HG03378 (cell line): ENCODE results near the gene PERP.
"Not testable (repeated sequence)": the region's sequence is repeated elsewhere in the genome, so short reads cannot be mapped to it uniquely, and the experiment has no call there.

ENCODE experiments used
- ATAC-seq: cut with Tn5 transposase; IDR thresholded peaks from one replicate; pipeline ENCODE4 v1.9.1; 2021; ENCODE audit warnings: mild to moderate bottlenecking, moderate library complexity; ENCODE audit not compliant: unreplicated experiment

The PERP gene

GRCh38 chr6:138107078-138107751 lies at the start of gene PERP:
TSS of gene PERP (minus strand) at chr6:138107419. CDS start at chr6:138107340, 79 bp downstream.
- ATAC-seq, result no peak

GRCh38 chr6:138155443-138155842 lies 48.2 kb upstream of the PERP start:
- no peak for ATAC-seq

GRCh38 chr6:138146544-138146943 lies 39.3 kb upstream of the PERP start:
- no peak for ATAC-seq

GRCh38 chr6:138145402-138145801 lies 38.2 kb upstream of the PERP start:
- ATAC-seq, result peak; percentile 87

- ATAC-seq, result no peak
Measured at GRCh38 chr6:138142806-138143205, 35.6 kb upstream of the PERP start.

- no peak for ATAC-seq
Measured at GRCh38 chr6:138129190-138129589, 22.0 kb upstream of the PERP start.

- no peak for ATAC-seq
Measured at GRCh38 chr6:138128096-138128495, 20.9 kb upstream of the PERP start.

GRCh38 chr6:138124096-138124495 lies 16.9 kb upstream of the PERP start:
- no peak for ATAC-seq

GRCh38 chr6:138119976-138120375 lies 12.8 kb upstream of the PERP start:
- ATAC-seq, result no peak

- ATAC-seq, result not testable (repeated sequence)
Measured at GRCh38 chr6:138119229-138119628, 12.0 kb upstream of the PERP start.

GRCh38 chr6:138117376-138117914 lies 10.2 kb upstream of the PERP start:
- no peak for ATAC-seq

- ATAC-seq, result no peak
Measured at GRCh38 chr6:138116661-138116999, 9.4 kb upstream of the PERP start.

- peak; percentile 71 for ATAC-seq
Measured at GRCh38 chr6:138115877-138116660, 8.8 kb upstream of the PERP start.

- no peak for ATAC-seq
Measured at GRCh38 chr6:138115201-138115600, 8.0 kb upstream of the PERP start.

GRCh38 chr6:138113588-138114210 lies 6.5 kb upstream of the PERP start:
- ATAC-seq, result no peak

- ATAC-seq, result no peak
Measured at GRCh38 chr6:138110229-138110628, 3.0 kb upstream of the PERP start.

GRCh38 chr6:138109042-138109997 lies 2.1 kb upstream of the PERP start:
- no peak for ATAC-seq

GRCh38 chr6:138107752-138108592 lies 753 bp upstream of the PERP start:
- ATAC-seq, result no peak

GRCh38 chr6:138106665-138107077 lies 548 bp downstream of the PERP start:
- ATAC-seq, result no peak
